ENCODE measurements around the gene FRG2C.
"Not testable (repeated sequence)": the region's sequence is repeated elsewhere in the genome, so short reads cannot be mapped to it uniquely, and the experiment has no call there.

- not testable (repeated sequence) for TF ChIP-seq CTCF (IDR thresholded peaks at IDR 0.05 in 4 of 5, conservative IDR thresholded peaks at IDR 0.05 in 1 of 5); POLR2A (IDR thresholded peaks at IDR 0.05)
Measured at GRCh38 chr3:75668759-75669347, 4.7 kb downstream of the FRG2C start.
